SU-DHL-6 (cell line): Measurements from ENCODE around the gene CPZ.

Source experiments
- H2AFZ ChIP-seq: fragments of 200-600 bp; sonication (generic); 2 replicates; pipeline ENCODE4 v1.6.1; 2014; ENCODE audit warnings: low read depth, mild to moderate bottlenecking, moderate library complexity, mixed read lengths, antibody characterized with exemption, low read length; ENCODE audit not compliant: severe bottlenecking
- H3F3A ChIP-seq: fragments of 200-600 bp; shearing (Covaris generic); 2 replicates; pipeline ENCODE4 v1.6.0; 2016; ENCODE audit warnings: antibody characterized with exemption, mild to moderate bottlenecking; ENCODE audit not compliant: insufficient read depth
- H3K27ac ChIP-seq: fragments of 200-600 bp; sonication (generic); 2 replicates; pipeline ENCODE4 v1.5.1; 2016; ENCODE audit warnings: low read depth, mild to moderate bottlenecking, low read length, moderate library complexity, mixed read lengths
- H3K27me3 ChIP-seq: fragments of 200-600 bp; sonication (generic), shearing (Covaris generic); 2 replicates; pipeline ENCODE4 v1.6.0; 2014; ENCODE audit warnings: mild to moderate bottlenecking, low read length
- H3K36me3 ChIP-seq: fragments of 200-600 bp; sonication (generic); 2 replicates; pipeline ENCODE4 v1.6.1; 2014; ENCODE audit warnings: mild to moderate bottlenecking, low read length, mixed read lengths
- H3K4me2 ChIP-seq: fragments of 300-600, 200-600 bp; shearing (Covaris generic), sonication (generic); 2 replicates; pipeline ENCODE4 v1.6.0; 2014; ENCODE audit warnings: low read length, low read depth, mild to moderate bottlenecking; ENCODE audit not compliant: poor library complexity, severe bottlenecking
- H3K4me3 ChIP-seq: fragments of 200-600 bp; sonication (generic); 2 replicates; pipeline ENCODE4 v1.5.1; 2014; ENCODE audit warnings: antibody characterized with exemption, low read length, mild to moderate bottlenecking, mixed read lengths; ENCODE audit not compliant: insufficient read depth, poor library complexity, severe bottlenecking
- H3K79me2 ChIP-seq: fragments of 200-600 bp; sonication (generic); 2 replicates; pipeline ENCODE4 v1.6.1; 2014; ENCODE audit warnings: mild to moderate bottlenecking, low read length, moderate library complexity; ENCODE audit not compliant: insufficient read depth
- H3K9ac ChIP-seq: fragments of 200-600 bp; sonication (generic); 2 replicates; pipeline ENCODE4 v1.7.0; 2014; ENCODE audit warnings: mild to moderate bottlenecking, low read length
- H3K9me2 ChIP-seq: fragments of 200-600 bp; sonication (generic); replicated peaks from 2 replicates; pipeline ENCODE4 v1.6.1; 2014; ENCODE audit warnings: low read length; ENCODE audit not compliant: insufficient read depth
- H3K9me3 ChIP-seq: fragments of 200-600 bp; sonication (generic); 2 replicates; pipeline ENCODE4 v1.6.1; 2014; ENCODE audit warnings: low read length, mixed read lengths; ENCODE audit not compliant: insufficient read depth
- H4K20me1 ChIP-seq: fragments of 200-600 bp; sonication (generic); 2 replicates; pipeline ENCODE4 v1.6.1; 2014; ENCODE audit warnings: low read depth, mild to moderate bottlenecking, antibody characterized with exemption, low read length, moderate library complexity, mixed read lengths
- EZH2phosphoT487 ChIP-seq: fragments of 200-600 bp; sonication (generic), shearing (Covaris generic); conservative IDR thresholded peaks from 2 replicates; pipeline ENCODE4 v1.6.1; 2018; ENCODE audit warnings: mild to moderate bottlenecking, antibody characterized with exemption, low read length, moderate library complexity, mixed read lengths
- TF ChIP-seq, protein P1 (sequence below): fragments of 200-600 bp; sonication (generic); IDR thresholded peaks from one replicate; pipeline ENCODE4 v1.5.1; 2017; ENCODE audit warnings: antibody characterized with exemption, mild to moderate bottlenecking, low read length, moderate library complexity; ENCODE audit not compliant: insufficient read depth, poor library complexity, severe bottlenecking

Gene CPZ

DNA sequence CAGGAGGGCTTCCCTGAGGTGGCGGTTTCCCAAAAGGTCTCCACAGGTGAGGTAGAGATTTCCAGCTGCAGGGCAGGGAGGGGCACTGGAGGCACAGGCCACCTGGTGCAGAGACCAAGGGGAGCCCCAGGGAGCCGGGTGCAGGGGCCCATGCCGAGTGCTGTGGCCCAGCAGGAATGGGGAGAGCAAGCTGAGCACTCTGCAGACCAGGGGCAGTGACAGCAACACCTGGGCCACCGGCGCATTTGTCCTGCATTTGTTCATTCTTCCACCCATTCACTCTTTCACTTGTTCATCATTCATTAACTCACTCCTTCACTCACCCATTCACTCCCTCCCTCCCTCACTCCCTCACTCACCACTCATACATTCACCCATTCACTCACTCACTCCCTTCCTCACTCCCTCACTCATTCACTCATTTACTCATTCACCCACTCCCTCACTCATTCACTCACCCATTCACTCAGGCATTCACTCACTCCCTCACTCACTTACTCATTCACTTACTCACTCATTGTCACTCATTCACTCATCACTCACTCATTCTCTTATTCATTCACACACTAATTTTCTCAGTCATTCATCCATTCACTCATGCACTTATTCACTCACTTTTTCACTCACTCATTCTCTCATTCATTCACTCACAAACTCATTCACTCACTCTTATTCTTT, 16.3 kb downstream of the CPZ start:
- H3K79me2 ChIP-seq: no peaks in the 10 kb centered on the region
- no peak overlapping the region for H3K4me2 ChIP-seq
- no peaks in the 10 kb centered on the region for H3K9me3 ChIP-seq
- H3K27ac ChIP-seq: no peak overlapping the region
- no peaks in the 10 kb centered on the region for H3K27me3 ChIP-seq
- no peaks in the 10 kb centered on the region for H3K9me2 ChIP-seq
- no peaks in the 10 kb centered on the region for H4K20me1 ChIP-seq
- H3K4me3 ChIP-seq: no peak overlapping the region
- no peaks in the 10 kb centered on the region for H3K36me3 ChIP-seq
- no peak overlapping the region for H2AFZ ChIP-seq
- no peak for TF ChIP-seq EZH2phosphoT487
- TF ChIP-seq, protein P1, sequence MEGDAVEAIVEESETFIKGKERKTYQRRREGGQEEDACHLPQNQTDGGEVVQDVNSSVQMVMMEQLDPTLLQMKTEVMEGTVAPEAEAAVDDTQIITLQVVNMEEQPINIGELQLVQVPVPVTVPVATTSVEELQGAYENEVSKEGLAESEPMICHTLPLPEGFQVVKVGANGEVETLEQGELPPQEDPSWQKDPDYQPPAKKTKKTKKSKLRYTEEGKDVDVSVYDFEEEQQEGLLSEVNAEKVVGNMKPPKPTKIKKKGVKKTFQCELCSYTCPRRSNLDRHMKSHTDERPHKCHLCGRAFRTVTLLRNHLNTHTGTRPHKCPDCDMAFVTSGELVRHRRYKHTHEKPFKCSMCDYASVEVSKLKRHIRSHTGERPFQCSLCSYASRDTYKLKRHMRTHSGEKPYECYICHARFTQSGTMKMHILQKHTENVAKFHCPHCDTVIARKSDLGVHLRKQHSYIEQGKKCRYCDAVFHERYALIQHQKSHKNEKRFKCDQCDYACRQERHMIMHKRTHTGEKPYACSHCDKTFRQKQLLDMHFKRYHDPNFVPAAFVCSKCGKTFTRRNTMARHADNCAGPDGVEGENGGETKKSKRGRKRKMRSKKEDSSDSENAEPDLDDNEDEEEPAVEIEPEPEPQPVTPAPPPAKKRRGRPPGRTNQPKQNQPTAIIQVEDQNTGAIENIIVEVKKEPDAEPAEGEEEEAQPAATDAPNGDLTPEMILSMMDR: no peak
- H3K9ac ChIP-seq: no peak overlapping the region
- no peaks in the 10 kb centered on the region for H3F3A ChIP-seq

- Histone ChIP-seq H4K20me1 (no peaks in the 10 kb centered on the region), H3K4me2 (no peak overlapping the region)
Observed at GRCh38 chr4:8609406-8609805, 16.8 kb downstream of the CPZ start.

GRCh38 chr4:8609824-8610350, 17.3 kb downstream of the CPZ start:
- TF ChIP-seq EZH2phosphoT487: no peak
- TF ChIP-seq, protein P1: no peak
- no peaks in the 10 kb centered on the region for H3K27me3 ChIP-seq
- no peak overlapping the region for H3K9ac ChIP-seq
- H3K9me2 ChIP-seq: no peaks in the 10 kb centered on the region
- no peak overlapping the region for H2AFZ ChIP-seq
- H4K20me1 ChIP-seq: no peaks in the 10 kb centered on the region
- no peaks in the 10 kb centered on the region for H3K79me2 ChIP-seq
- no peaks in the 10 kb centered on the region for H3K9me3 ChIP-seq
- H3K4me2 ChIP-seq: no peak overlapping the region
- no peaks in the 10 kb centered on the region for H3K36me3 ChIP-seq
- no peak overlapping the region for H3K27ac ChIP-seq
- no peaks in the 10 kb centered on the region for H3F3A ChIP-seq
- H3K4me3 ChIP-seq: no peak overlapping the region

More at GRCh38 chr4:8609406-8609805, 16.8 kb downstream of the CPZ start:
- Histone ChIP-seq H3K9me2 (no peaks in the 10 kb centered on the region), H3K27me3 (no peaks in the 10 kb centered on the region), H3K9ac (no peak overlapping the region), H3K36me3 (no peaks in the 10 kb centered on the region), H3K27ac (no peak overlapping the region), H3K4me3 (no peak overlapping the region), H3K79me2 (no peaks in the 10 kb centered on the region), H3K9me3 (no peaks in the 10 kb centered on the region), H3F3A (no peaks in the 10 kb centered on the region), H2AFZ (no peak overlapping the region)
- TF ChIP-seq EZH2phosphoT487: no peak
- TF ChIP-seq, protein P1: no peak
